Activated CD4-positive, alpha-beta T cell treated with anti-CD3 and anti-CD28 coated beads for 24 hours (primary cell): Measurements from ENCODE around the gene MAP3K4.

Experiments used
- DNase-seq, 2 donors: peaks; one replicate each; pipeline ENCODE4 v3.0.0-alpha.2; 2020; ENCODE audit warnings: low read depth in 2 of 2

MAP3K4 gene

DNA sequence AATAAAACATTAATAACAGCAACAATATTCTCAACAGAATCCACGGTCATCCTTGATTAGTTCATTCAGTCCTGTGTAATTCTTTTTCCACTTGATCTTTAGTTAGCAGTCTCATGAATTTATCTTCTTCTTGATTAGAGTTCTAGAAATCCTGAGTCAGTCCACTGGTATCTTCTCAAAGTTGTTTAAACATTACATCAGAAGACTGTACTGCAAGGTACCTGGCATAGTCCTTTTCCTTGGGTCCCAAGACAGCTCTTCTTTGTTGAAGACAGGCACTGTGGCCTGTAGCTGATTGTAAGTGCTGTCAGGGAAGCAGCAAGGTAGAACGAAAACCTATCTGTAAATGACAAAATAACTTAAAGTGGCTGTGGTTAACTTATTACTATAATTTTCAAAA, 11.8 kb downstream of the MAP3K4 start:
- DNase-seq: no peak

DNA sequence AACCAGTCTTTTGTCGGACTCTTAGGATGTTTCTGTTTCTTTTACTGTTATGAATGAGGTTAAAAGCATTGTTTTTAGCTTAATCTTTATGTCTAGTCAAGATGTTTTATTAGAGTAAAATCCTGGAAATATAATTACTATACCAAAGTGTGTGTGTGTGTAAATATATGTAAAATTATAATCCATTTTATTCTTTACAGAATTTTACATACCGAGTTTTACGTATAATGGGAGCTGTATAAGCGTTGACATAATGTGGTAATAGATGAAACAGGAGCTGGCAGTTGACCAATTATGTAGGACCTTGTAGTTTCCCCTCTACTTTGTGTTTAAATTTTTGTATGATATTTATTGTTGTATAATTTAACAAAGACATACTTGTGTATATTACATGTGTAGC, 16.7 kb downstream of the MAP3K4 start:
- no peak for DNase-seq

DNA sequence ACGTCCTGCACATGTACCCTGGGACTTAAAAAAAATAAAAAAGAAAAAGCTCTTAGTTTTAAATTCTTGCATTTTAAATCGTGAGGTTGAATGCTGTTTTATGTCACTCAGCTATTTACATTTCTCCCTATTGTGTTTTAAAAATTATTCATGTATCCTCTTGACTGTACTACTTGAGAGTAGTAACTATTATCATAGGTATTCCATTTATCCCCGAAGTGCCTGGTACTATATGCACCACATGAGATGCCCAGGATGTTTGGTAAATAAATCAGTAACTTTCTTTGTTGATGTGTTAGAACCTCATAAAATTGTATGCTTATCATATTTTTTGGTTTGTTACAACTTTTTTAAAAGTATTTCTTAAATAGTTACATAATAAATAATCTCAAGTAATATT, 18.4 kb downstream of the MAP3K4 start:
- no peak for DNase-seq

DNA sequence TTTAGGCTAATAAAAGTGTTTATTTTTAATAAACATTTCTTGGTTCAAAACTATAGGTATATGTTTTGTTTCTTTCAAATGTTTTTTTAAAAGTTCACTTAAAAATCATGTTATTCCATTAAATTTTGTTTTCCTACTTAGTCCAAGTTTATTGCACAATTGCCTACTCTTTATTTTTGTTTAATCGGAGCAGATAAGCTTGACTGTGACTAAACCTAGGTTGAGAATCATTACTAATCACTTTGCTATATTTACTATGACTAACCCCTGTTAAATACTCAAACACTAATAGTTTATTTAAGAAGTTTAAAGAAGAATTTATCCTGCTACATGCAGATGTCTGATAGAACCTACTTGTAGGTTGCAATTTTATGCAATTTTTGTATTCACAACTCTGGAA, 18.8 kb downstream of the MAP3K4 start:
- no peak for DNase-seq

DNA sequence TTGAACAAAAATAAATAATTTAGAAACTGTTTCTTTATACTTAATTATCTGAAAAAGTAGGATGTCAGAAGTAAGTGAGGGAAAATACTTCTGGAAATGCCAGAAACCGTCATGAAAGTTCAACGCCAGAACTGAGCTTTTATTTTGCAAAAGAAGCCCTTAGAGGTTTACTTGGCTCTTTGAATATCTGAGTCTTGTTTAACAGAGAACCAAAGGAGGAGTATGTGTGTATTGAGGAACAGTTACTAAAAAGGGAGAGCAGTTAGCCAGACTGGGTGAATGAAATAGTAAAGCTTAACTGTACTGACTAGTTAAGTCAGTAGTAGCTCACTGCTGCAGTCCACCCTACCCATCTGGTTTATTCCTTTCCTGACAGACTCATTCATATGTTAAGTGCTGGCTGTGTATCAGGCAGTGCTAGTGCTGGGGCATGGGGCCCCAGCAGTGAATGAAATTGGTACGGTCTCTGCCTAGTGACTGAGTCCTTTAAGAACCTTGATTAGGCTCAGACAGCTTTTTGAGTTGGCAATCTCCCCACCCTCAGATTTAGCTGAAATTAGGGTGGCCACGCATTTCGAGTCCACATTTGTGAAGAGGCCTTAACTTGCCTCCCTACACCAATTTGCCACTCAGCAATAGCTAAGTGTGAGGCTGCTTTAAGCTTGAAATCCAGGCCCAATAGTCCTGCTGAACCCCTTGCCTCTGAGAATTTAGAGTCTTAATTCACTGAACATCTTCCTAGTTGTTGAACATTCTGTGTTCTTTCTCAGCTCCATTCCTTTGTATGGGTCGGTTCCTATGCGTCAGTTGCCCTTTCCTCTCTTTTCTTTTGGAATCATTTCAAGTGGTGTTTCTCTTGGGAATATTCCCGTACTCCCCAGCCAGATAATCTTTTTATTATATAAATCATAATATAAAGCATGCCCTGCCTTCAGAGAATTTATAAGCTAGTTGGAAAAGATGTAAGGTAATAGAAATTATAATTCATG, 20.2 kb downstream of the MAP3K4 start:
- DNase-seq: no peak

DNA sequence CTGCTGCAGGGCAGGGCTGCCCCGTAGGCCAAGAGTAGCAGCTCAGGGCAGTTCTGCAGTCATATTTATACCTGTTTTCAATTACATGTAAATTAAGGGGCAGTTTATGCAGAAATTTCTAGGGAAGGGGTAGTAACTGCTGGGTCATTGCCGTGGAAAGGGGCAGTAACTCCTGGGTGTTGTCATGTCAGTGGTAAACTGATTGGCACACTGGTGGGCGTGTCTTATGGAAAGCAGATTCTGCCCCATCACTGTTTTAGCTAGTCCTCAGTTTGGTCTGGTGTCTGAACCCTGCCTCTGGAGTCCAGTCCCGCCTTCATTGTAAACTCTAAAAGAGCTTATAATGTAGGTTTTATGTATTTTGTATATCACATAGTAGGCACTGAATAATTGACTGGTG, 22.1 kb downstream of the MAP3K4 start:
- DNase-seq: no peak

DNA sequence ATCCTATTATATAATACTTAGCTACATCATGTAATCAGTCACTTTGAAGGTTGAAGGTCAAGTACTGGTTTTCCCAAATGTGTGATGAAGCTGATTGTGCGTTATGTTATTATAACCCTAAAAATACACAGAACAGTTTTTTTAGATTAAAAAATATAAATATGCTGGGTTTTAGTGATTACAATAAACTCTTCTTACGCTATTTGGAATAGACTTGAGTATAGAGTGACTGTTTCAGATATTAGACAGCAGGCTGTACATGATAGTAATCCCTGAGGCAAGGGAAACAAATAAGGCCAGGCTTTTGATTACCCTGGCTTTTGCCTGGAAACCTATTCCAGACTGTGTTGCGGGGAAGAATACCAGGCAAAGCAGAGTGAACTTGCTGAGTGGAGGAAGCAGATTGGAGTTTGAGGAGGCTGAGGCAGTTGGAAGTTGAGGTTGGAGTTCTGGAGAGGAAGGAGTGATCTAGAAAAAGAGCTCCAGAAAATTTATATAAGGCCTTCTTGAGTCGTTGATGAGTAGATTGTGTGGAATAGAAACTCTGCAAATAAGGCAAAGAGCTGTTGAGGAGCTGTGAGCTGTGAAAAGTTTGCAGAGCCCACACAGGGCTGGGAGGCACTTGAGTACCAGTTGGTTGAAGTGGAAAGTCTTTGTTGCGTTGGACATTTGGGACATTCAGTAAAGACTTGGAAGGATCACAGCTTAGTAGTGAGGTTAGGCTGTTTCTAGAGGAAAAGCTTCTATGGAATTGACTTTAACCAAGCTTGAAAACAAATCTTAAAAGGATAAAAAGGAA, 26.4 kb downstream of the MAP3K4 start:
- DNase-seq: no peak

DNA sequence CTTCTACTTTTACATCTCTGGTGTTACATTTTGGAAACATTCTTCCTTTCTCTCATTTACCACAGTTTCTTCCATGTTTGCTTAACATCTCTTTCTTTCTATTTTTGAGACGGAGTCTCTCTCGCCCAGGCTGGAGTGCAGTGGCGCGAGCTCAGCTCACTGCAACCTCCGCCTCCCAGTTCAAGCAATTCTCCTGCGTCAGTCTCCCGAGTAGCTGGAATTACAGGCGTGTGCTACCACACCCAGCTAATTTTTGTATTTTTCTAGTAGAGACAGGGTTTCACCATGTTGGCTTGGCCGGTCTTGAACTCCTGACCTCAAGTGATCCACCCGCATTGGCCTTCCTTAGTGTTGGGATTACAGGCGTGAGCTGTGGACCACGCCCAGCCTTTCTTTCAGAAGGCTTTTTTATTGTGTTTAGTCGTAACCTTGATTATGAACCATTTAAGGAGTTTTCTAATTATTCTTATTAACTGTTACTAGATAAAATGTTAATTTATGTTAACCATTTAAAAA, 27.8 kb downstream of the MAP3K4 start:
- DNase-seq: no peak

DNA sequence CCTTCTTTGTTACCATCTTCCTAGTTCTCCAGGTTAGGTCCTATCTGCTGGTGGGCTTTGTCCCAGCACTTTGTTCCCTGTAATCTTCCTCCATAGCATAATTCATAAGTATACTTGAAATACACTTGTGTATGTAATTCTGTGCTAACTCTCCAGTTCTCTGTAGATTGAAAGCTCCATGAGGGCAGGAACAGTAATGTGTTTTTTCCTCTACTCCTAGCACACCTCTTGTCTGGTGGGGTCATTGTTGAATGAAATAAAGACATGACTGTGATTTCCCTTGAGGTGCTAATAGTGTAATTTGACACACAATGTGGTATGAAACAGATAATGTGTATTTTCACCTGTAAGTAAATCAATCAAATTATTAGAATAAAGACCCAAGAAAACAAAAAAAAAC, 30.0 kb downstream of the MAP3K4 start:
- no peak for DNase-seq

DNA sequence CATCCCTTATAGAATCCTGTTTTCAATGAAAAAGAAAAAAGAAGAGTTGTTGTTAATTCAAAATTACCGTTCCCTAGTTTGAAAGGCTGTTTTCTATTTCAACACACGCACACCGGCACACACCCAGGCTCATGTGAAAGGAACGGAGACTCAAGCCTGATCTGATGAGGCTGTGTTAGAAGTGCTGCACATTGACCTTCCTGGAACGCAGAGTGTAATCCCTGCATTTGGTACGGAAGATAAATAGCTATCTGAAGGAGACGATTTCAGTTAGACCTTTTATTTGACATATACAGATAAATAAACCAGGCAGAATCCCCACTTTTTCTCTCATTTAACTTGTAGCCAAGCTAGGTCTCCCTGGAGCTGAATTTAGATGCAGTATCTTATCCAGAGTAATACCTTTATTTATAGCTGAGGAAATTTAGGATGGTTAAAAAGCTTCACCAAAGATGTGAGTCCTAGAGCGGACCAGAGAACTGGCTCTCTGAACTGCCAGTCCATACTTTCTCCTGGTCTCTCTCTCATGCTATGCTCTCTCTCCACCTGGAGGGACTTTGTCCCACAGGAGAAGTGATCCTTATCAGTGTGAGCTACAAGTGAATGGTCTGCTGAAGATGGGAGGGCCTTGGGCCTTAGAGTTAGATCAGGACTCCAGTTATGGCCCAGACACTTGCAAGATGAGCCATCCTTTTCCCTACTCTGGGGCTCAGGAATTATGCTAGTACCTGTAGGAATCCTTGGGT, 30.6 kb downstream of the MAP3K4 start:
- no peak for DNase-seq

DNA sequence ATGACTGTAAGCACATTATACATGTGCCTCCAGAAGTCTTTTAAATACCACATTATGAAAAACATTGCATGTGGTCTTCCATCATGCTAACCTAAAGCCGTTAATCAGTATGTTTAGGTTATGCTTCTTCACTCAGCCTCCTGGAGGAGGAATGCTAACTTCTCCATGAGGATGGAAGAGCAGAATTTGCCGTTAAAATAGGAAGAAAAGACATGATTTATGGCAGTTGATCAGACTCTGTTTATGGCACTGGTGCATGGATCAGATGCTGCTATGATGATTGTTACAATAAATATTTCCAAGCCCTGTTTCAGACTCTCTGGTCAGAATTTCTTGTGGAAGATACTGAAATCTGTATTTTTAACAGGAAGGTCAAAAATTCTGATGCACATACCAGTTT, 31.7 kb downstream of the MAP3K4 start:
- DNase-seq: no peak

DNA sequence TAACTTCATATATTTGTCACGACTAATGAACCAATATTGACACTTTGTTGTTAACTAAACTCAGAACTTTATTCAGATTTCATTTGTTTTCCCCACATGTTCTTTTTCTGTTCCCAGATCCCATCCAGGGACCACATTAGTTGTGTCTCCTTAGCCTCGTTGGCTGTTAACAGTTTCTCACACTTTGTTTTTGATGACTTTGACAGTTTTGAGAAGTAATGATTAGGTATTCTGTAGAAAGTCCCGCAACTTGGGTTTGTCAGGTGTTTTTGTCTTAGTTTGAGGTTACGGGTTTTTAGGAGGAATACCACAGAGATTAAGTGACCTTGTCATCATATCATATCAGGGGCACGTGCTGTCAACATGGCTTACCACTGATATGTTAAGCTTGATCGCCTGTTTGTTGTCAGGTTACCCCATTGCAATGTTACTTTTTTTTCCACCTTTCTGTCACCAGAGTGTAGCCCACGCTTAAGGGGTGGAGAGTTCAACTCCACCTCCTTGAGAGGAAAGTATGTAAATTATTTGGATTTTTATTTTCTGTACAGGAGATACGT, 32.9 kb downstream of the MAP3K4 start:
- no peak for DNase-seq

DNA sequence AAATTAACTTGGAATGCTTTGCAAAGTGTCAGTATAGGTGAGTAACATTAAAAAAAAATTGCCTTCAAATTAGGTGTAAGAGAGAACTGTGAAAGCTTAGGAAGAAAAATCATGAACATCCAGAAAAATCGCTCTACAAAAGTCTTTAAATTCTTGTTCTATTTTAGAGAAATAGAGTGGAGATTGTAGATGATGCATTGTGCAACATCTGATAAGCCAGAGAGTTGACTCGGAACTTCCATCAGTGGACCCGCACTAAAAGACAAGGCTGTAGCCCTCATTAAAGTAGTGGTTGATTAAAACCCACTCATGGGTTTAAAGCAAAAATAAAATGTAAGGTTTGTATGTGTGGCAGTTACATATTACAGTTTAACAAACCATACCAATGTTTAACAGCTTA, 35.8 kb downstream of the MAP3K4 start:
- DNase-seq: no peak

DNA sequence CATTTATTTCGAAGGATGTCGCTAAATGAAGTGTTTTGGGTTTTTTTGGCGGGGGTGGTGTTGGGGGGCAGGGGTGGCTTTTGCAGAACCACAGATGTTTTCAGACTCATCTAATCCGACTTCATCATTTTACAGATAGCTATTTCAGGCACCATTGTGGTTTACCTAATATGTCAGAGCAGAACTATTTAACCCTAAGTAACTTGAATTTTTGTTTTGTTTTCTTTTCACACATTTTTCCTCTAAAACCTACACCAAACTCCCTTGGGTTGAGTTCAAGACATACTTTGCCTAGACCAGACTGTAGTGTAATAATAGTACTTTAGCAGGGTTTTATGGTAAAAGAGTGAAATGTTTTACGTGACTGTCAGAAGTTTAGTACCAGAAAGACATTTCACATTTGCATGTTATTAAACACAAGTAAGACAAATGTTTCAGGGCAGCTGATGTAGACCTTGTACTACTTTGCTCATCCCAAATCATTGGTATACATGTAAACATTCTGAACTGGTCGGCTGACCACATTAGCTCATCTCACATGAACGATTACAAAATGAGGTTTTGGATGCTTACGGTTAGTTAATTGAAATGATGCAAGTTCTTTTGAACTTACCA, 37.7 kb downstream of the MAP3K4 start:
- no peak for DNase-seq

DNA sequence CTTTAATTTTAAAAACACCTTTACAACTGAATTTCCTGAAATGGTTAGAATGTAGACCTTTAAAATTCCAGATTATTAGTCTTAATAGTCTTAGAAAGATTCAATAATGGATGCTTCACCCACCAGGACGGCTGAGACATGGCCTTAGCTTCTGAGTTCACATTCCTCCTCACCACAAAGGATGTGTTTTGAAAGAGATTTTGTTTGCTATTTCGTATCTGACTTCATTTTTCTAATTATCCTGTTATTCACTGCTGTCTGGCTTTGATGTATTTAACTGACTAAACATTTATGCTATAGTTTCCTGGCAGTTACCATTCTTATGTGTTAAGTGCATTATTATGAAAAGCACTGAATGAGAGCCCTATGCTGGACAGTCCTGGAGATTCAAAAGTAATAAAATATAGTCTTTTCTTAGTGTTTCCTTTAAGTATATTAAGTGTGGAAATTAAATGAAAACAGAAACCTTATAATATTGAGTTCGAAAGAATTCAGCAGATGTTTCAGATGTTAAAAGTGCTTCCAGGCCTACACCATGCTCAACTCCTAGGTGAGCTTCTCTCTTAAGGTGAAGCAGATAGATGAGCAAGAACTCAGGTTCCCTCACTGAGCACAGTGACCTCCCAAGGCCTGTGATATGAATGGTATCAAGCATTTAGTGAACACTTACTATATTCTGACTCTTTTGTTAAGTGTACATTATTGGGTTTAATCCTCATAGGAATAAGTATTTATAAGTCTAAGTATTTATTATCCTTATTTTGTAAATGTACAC, 40.3 kb downstream of the MAP3K4 start:
- no peak for DNase-seq

DNA sequence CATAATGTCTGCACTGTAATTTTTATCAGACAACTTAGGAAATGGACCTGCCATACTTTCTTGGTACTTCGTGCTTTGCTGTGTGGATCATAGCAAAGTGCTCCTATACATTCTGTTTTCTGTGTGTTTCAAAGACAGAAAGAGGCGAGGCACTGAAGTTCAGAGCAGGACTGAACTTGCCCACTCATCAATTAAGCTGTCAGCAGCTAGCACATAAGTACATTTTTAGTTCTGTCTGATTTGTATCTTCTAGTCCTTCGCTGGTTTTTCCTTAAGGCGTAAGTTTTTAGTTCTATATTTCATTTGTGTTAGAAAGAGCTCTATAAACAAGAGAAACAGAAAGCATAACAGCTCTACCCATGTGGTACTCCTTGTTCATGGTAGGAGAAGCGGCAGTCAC, 42.1 kb downstream of the MAP3K4 start:
- DNase-seq: no peak

DNA sequence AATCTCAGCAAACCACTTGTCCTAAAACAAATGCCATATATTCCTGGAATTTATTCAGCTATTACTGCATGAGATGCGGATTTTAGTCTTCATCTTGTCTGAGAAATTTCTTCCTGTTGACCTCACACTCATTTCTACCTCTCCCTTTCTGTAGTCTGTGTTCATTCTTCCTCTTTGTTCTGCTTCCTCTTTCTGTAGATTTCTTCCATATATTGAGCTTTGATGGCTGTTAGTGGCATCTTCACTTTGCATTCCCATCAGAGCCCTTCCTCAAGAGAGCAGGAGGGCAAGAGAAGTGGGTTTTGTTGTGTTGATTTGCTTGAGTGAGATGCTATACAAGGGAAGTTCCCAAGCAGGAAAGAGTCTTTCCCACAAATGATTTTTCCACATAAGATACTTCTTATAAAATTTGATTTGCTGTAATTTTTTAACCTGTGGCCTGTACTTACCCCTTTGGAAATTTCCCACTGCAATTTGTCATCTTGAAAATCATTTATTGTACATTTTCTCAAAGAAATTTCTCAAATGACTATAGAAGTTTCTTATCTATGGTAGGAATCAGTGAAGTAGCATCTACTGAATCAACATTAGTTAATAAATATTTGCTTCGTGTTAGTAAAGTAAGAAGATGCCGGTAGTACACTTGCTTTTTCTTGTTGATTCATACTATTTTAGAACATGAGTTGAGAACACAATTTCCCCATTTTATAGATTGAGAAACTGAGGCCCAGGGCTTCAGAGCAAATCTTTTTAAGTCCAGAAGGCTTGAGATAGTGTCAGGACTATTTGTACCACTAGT, 43.8 kb downstream of the MAP3K4 start:
- DNase-seq: no peak

DNA sequence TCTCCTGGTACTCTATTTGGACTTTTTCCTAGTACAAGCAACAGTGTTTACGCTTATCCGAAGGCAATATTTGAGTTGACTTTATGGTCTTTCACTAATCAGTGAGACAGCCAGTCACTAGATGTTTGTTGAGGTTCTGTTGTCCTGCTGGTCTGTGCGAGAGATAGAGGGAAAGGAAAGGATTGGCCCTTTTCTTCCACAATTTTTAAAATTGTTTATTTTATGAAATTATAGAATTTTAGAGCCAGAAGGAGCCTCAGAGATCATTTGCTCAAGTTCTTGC, 44.4 kb downstream of the MAP3K4 start:
- no peak for DNase-seq

DNA sequence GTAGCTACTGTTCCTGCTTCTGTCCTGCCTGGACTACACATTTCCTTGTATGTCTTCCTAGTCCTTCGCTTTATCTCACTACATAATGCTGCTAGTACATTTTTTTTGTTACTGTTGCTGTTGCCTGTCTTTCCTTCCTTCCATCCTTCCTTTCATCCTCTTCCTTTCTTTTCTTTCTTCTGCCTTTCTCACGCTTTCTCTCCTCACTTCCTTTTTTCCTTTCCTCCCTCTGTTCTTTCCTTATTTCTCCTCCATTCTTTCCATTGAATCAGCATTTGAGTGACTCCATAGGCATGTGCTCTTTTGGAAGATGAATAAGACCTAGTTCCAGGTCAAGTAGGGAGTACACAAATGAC, 46.3 kb downstream of the MAP3K4 start:
- no peak for DNase-seq
